MCF 10A (cell line): ENCODE results near the gene ADRB2. TPM values are rescaled to one million over a fixed set of nuclear protein-coding genes. Genes with fewer than 3 reads are reported as not detected.
A peak's percentile ranks its signal among the peaks of the same experiment; 100 is the strongest.

Experiments used
- BruUV-seq: library from RNA; stranded (reverse); fragments of 400-500 nt; replicated peaks from 2 replicates; lab custom pipeline; 2021; lab: Mats Ljungman, UMichigan
- CTCF ChIA-PET: fragments of 300-600 bp; sonication (Branson Sonifier 250); formaldehyde crosslinking; extraction: SDS; loops from one replicate; lab custom pipeline; 2021; ENCODE audit warnings: antibody characterized with exemption, inconsistent platforms; lab: Yijun Ruan, JAX
- POLR2A ChIA-PET: fragments of 300-600, 350-650 bp; sonication (Branson Sonifier 250); formaldehyde crosslinking; extraction: SDS; loops from one replicate; lab custom pipeline; 2020; ENCODE audit warnings: antibody characterized with exemption, inconsistent platforms; lab: Yijun Ruan, JAX
- DNase-seq: peaks from one replicate; pipeline ENCODE4 v3.0.0-alpha.2; 2018; ENCODE audit not compliant: unreplicated experiment
- H3K27ac Mint-ChIP-seq: one replicate; pipeline ENCODE4 v1.8.0; 2022; ENCODE audit warnings: mild to moderate bottlenecking, low read depth, mixed read lengths; ENCODE audit not compliant: unreplicated experiment
- H3K27me3 Mint-ChIP-seq: one replicate; pipeline ENCODE4 v1.8.0; 2022; ENCODE audit warnings: mixed read lengths; ENCODE audit not compliant: insufficient read depth, unreplicated experiment
- H3K36me3 Mint-ChIP-seq: one replicate; pipeline ENCODE4 v1.8.0; 2022; ENCODE audit warnings: mild to moderate bottlenecking, moderate library complexity, mixed read lengths; ENCODE audit not compliant: insufficient read depth, unreplicated experiment
- H3K4me1 Mint-ChIP-seq: one replicate; pipeline ENCODE4 v1.8.0; 2022; ENCODE audit warnings: mixed read lengths; ENCODE audit not compliant: insufficient read depth, unreplicated experiment
- H3K4me3 Mint-ChIP-seq: one replicate; pipeline ENCODE4 v1.8.0; 2022; ENCODE audit warnings: mild to moderate bottlenecking, moderate library complexity, mixed read lengths; ENCODE audit not compliant: unreplicated experiment
- H3K9me3 Mint-ChIP-seq: one replicate; pipeline ENCODE4 v1.8.0; 2022; ENCODE audit warnings: mixed read lengths; ENCODE audit not compliant: unreplicated experiment
- CTCF ChIP-seq: fragments of 200-600 bp; IDR thresholded peaks from one replicate; pipeline ENCODE4 v1.8.0; 2022; ENCODE audit warnings: antibody characterized with exemption, mild to moderate bottlenecking; ENCODE audit not compliant: unreplicated experiment
- intact Hi-C: fragments of 100-400 bp; cut with micrococcal nuclease; formaldehyde crosslinking; loops from 2 replicates; pipeline ENCODE4 v1.14.1; 2022
- total RNA-seq: library from RNA; stranded (reverse); gene quantifications from 2 replicates; pipeline ENCODE4 v1.2.3, GENCODE V29; 2022

ADRB2 gene
- total RNA-seq, 1 experiment from 2014 or later, result 9.5 TPM

- Mint-ChIP-seq H3K4me3 (no peak overlapping the region), H3K27me3 (no peaks in the 10 kb centered on the region), H3K36me3 (no peaks in the 10 kb centered on the region), H3K9me3 (no peaks in the 10 kb centered on the region), H3K27ac (no peak overlapping the region), H3K4me1 (peaks cover 44% of the 10 kb centered on the region)
- intact Hi-C loops, result no loop called here
- CTCF ChIA-PET, result interaction anchor here (0.7 to 4.3 kb wide), 20 partner anchors 10 to 337 kb away, joined by 3 to 26 read pairs (median 4); partner anchors contain the start of gene ADRB2
- BruUV-seq, result no TSS peak
- TF ChIP-seq CTCF, result no peak
- no peak for DNase-seq
- POLR2A ChIA-PET, result interaction anchor here (0.6 to 1.1 kb wide), 3 partner anchors 12 to 231 kb away, joined by 3 to 5 read pairs (median 4); no protein-coding TSS in a partner anchor
These were observed 37.8 kb upstream of the ADRB2 start for GRCh38 chr5:148788636-148789035.

GRCh38 chr5:148790545-148791333 lies 35.7 kb upstream of the ADRB2 start:
- CTCF ChIA-PET, result interaction anchor here (0.6 to 4.3 kb wide), 15 partner anchors 8 to 596 kb away, joined by 3 to 26 read pairs (median 4); partner anchors contain the start of gene ADRB2
- BruUV-seq, result no TSS peak
- POLR2A ChIA-PET, result interaction anchor here (0.6 to 3.5 kb wide), 11 partner anchors 9 to 706 kb away, joined by 3 to 17 read pairs (median 3); partner anchors contain the start of gene ADRB2
- Mint-ChIP-seq H3K27me3 (no peaks in the 10 kb centered on the region), H3K36me3 (no peaks in the 10 kb centered on the region), H3K27ac (peak overlapping the region; percentile 88), H3K9me3 (no peaks in the 10 kb centered on the region), H3K4me1 (peaks cover 57% of the 10 kb centered on the region), H3K4me3 (peak overlapping the region; percentile 10)
- intact Hi-C loops, result no loop called here
- no peak for TF ChIP-seq CTCF
- peak; percentile 83 for DNase-seq

- Mint-ChIP-seq H3K27me3 (no peaks in the 10 kb centered on the region), H3K4me1 (peaks cover 60% of the 10 kb centered on the region), H3K4me3 (no peak overlapping the region), H3K9me3 (no peaks in the 10 kb centered on the region), H3K36me3 (no peaks in the 10 kb centered on the region), H3K27ac (peak overlapping the region; percentile 88)
- ChIA-PET CTCF (interaction anchor here (0.7 to 4.3 kb wide), 12 partner anchors 9 to 324 kb away, joined by 3 to 26 read pairs (median 4); partner anchors contain the start of gene ADRB2), POLR2A (interaction anchor here (0.9 to 3.5 kb wide), 7 partner anchors 8 to 37 kb away, joined by 3 to 17 read pairs (median 4); partner anchors contain the start of gene ADRB2)
- no TSS peak for BruUV-seq
- intact Hi-C loops, result no loop called here
- no peak for TF ChIP-seq CTCF
- DNase-seq, result peak; percentile 66
These were observed 35.1 kb upstream of the ADRB2 start for GRCh38 chr5:148791334-148791667.

- H3K9me3 Mint-ChIP-seq, result no peaks in the 10 kb centered on the region
- DNase-seq, result peak; percentile 56
- intact Hi-C loops, result no loop called here
- H3K4me3 Mint-ChIP-seq, result no peak overlapping the region
- POLR2A ChIA-PET, result interaction anchor here (0.6 to 3.5 kb wide), 8 partner anchors 8 to 350 kb away, joined by 3 to 17 read pairs (median 4); partner anchors contain the start of genes ABLIM3 and ADRB2
- H3K27me3 Mint-ChIP-seq, result no peaks in the 10 kb centered on the region
- TF ChIP-seq CTCF, result no peak
- no peaks in the 10 kb centered on the region for H3K36me3 Mint-ChIP-seq
- CTCF ChIA-PET, result interaction anchor here (0.7 to 4.3 kb wide), 13 partner anchors 10 to 323 kb away, joined by 3 to 26 read pairs (median 4); partner anchors contain the start of gene ADRB2
- peaks cover 56% of the 10 kb centered on the region for H3K4me1 Mint-ChIP-seq
- peak overlapping the region; percentile 88 for H3K27ac Mint-ChIP-seq
- no TSS peak for BruUV-seq
These were observed 34.7 kb upstream of the ADRB2 start for GRCh38 chr5:148791696-148792095.
